Measurements from ENCODE around the gene ZNG1E.
"Not testable (repeated sequence)": the region's sequence is repeated elsewhere in the genome, so short reads cannot be mapped to it uniquely, and the experiment has no call there.

The ZNG1E gene

GRCh38 chr9:65675589-65676021 lies at the start of gene ZNG1E:
ZNG1E (plus strand) TSS chr9:65675928; CDS start chr9:65675977, 49 bp downstream.
- DNase-seq = not testable (repeated sequence)

- not testable (repeated sequence) for DNase-seq
Observed at GRCh38 chr9:65673579-65673978, 2.1 kb upstream of the ZNG1E start.

- DNase-seq = not testable (repeated sequence)
Observed at GRCh38 chr9:65675018-65675417, 710 bp upstream of the ZNG1E start.

- not testable (repeated sequence) for DNase-seq
Observed at GRCh38 chr9:65676389-65676788, 661 bp downstream of the ZNG1E start.

- DNase-seq = not testable (repeated sequence)
Observed at GRCh38 chr9:65678533-65678932, 2.8 kb downstream of the ZNG1E start.

- DNase-seq = not testable (repeated sequence)
Observed at GRCh38 chr9:65703550-65703949, 27.8 kb downstream of the ZNG1E start.

GRCh38 chr9:65714445-65714844 lies 38.7 kb downstream of the ZNG1E start:
- not testable (repeated sequence) for DNase-seq

GRCh38 chr9:65737096-65737564 lies 61.4 kb downstream of the ZNG1E start, which contains the start of gene FOXD4L4:
FOXD4L4 (plus strand) TSS chr9:65737146; CDS start chr9:65737146, 0 bp downstream.
- not testable (repeated sequence) for DNase-seq

GRCh38 chr9:65738133-65738532 lies 62.4 kb downstream of the ZNG1E start:
- not testable (repeated sequence) for DNase-seq
